Measurements from ENCODE around the gene BMP7.

Gene BMP7

GRCh38 chr20:57262784-57263609 lies 3.4 kb downstream of the BMP7 start:
- in situ Hi-C loops (cut with MboI; ENCODE audit: low pct_unique_long_range_greater_than_20kb, low sequenced_read_pairs, unreplicated experiment): no loop called here
- no peak for TF ChIP-seq CTCF (IDR thresholded peaks at IDR 0.05; ENCODE audit: extremely low read depth, insufficient read depth, missing control alignments)
- no peak for DNase-seq (ENCODE audit: low spot score)

DNA sequence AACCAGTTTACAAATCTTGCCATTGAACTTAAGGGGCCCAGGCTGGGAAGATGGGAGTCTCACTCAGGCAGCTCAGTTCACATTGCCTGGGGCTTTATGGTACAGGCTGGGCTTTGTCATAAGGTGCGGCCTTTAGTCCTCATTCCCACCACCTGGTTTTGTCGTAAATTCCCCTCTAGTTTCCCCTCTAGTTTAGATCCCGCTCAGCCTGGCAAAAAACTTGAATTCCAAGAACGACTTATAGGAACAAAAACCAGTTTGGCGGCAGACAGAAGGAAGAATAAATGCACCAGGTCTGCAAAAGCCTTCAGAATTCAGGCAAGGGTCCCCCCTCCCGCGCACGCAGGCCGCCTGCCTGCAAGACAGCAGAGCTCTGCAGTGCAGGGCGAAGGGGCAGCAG lies 4.1 kb downstream of the BMP7 start:
- no peak for DNase-seq (ENCODE audit: low spot score)
- in situ Hi-C loops (cut with MboI; ENCODE audit: low pct_unique_long_range_greater_than_20kb, low sequenced_read_pairs, unreplicated experiment): no loop called here
- no peak for TF ChIP-seq CTCF (IDR thresholded peaks at IDR 0.05; ENCODE audit: extremely low read depth, insufficient read depth, missing control alignments)

GRCh38 chr20:57261457-57262251 lies 4.8 kb downstream of the BMP7 start:
- no peak for DNase-seq (ENCODE audit: low spot score)
- in situ Hi-C loops (cut with MboI; ENCODE audit: low pct_unique_long_range_greater_than_20kb, low sequenced_read_pairs, unreplicated experiment): no loop called here
- TF ChIP-seq CTCF (IDR thresholded peaks at IDR 0.05; ENCODE audit: extremely low read depth, insufficient read depth, missing control alignments): no peak

GRCh38 chr20:57260934-57261333 lies 5.5 kb downstream of the BMP7 start:
- in situ Hi-C loops (cut with MboI; ENCODE audit: low pct_unique_long_range_greater_than_20kb, low sequenced_read_pairs, unreplicated experiment): no loop called here
- TF ChIP-seq CTCF (IDR thresholded peaks at IDR 0.05; ENCODE audit: extremely low read depth, insufficient read depth, missing control alignments): no peak
- no peak for DNase-seq (ENCODE audit: low spot score)

DNA sequence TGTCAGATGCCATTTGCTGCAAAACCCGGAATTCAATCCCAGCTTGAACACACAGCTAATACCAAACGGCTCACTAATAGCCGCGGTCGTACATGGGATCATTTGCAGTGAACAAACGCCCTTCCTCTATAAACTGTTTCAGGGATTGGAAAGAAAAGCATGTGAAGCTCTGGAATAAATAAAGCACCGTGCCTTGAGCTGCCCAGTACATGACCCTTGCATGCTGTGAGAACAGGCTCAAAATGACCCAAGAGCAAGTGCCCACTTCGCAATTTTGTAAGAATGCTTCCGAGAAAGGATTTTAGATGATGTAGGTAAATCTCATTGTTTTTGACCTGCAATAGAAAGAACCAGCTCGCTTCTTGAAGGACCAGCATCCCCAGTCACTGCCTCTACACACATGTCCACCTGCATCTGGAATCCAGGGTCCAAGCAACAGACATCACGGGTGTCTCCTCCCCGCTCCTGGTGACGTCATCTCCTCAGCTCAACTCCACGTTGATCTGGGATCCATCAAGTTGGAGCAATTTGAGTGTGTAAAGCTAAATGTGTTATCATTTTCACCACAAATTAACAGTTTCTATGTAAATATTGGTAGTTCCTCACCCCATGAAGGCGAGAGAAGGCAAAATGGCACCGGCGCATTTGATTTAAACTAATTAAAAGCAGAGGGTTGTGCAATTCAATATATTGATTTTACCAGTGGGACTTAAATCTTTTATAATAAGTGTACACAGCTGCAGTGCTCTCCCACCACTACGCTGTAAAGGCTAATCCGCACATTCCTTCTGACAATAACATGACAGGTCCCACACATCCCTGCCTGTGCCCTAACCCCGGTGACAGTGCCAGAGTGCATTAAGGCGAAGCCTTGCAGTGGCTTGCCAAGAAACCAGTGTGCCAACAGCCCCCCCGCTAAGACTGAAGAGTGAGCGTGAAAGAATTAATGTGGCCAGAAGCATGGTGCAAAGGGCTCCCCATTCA lies 6.2 kb downstream of the BMP7 start:
- in situ Hi-C loops (cut with MboI; ENCODE audit: low pct_unique_long_range_greater_than_20kb, low sequenced_read_pairs, unreplicated experiment): no loop called here
- no peak for TF ChIP-seq CTCF (IDR thresholded peaks at IDR 0.05; ENCODE audit: extremely low read depth, insufficient read depth, missing control alignments)
- DNase-seq (ENCODE audit: low spot score): no peak
